Measurements from ENCODE around the gene HCN4.

The HCN4 gene

DNA sequence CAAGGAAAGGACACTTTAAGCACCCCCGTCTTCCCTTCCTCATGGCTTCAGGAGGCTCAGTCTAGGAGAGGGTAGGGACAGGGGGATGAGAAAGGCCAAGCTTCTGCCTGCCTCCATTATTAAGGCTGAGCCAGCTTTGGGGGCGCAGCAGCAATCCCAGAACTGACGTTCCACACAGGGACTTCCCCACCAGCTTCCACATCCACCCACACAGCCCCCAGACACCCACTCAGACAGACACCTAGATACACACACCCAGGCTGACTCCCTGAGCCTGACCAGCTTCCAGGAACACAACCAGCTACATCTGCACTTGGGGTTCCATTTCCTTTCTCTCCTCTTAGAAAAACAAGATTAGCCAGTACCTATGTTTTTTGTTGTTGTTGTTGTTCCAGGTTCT, 4.7 kb downstream of the HCN4 start:
- DNase-seq (ENCODE audit: low read depth, low spot score) = no peak
- TF ChIP-seq, protein P1, sequence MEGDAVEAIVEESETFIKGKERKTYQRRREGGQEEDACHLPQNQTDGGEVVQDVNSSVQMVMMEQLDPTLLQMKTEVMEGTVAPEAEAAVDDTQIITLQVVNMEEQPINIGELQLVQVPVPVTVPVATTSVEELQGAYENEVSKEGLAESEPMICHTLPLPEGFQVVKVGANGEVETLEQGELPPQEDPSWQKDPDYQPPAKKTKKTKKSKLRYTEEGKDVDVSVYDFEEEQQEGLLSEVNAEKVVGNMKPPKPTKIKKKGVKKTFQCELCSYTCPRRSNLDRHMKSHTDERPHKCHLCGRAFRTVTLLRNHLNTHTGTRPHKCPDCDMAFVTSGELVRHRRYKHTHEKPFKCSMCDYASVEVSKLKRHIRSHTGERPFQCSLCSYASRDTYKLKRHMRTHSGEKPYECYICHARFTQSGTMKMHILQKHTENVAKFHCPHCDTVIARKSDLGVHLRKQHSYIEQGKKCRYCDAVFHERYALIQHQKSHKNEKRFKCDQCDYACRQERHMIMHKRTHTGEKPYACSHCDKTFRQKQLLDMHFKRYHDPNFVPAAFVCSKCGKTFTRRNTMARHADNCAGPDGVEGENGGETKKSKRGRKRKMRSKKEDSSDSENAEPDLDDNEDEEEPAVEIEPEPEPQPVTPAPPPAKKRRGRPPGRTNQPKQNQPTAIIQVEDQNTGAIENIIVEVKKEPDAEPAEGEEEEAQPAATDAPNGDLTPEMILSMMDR (IDR thresholded peaks at IDR 0.05; ENCODE audit: low read depth, low read length) = no peak
- H3K4me3 ChIP-seq (ENCODE audit: low read depth, low read length) = no peak overlapping the region
- in situ Hi-C loops (cut with HindIII; ENCODE audit: low sequenced_read_pairs) = no loop called here

DNA sequence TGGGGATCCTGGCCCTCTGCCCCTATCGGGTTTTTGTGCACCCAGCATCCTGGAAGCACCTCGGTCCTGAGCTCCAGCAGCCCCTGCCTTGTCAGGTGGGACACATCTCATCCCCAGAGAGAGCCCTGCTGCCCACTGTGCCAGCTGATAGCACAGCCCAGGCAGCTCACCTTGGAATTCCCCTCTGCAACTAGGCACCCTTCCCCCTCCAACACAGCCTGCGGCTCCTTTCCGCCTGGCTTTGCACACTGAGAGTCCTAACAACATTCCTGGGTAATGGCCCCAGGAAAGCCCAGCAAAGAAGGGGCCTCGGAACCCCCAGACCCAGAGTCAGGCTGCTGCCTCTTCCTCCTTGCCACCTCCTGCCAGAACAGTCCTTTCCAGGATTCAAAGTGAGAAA, 5.9 kb downstream of the HCN4 start:
- no peak for DNase-seq (ENCODE audit: low read depth, low spot score)
- TF ChIP-seq, protein P1 (IDR thresholded peaks at IDR 0.05; ENCODE audit: low read depth, low read length) = no peak
- in situ Hi-C loops (cut with HindIII; ENCODE audit: low sequenced_read_pairs) = no loop called here
- no peak overlapping the region for H3K4me3 ChIP-seq (ENCODE audit: low read depth, low read length)

DNA sequence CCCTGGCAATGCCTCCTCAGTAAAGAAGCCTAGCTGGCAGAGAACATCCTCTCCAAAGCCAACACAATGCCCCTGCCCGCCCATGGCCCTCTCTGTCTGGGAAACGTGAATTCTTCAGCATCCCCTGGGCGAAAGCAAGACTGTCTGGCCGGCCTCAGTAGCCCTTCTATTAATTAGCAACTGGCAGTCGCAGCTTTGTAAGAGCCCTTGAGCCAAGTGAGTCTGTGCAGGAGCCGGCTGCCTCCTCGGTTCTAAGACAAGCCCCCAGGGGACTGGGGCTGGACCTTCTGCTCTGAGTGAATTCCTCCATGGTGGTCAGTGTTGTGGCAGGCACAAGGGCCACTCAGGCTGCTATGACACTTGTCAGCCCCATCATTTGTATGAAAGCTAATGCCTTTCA, 7.4 kb downstream of the HCN4 start:
- no peak overlapping the region for H3K4me3 ChIP-seq (ENCODE audit: low read depth, low read length)
- TF ChIP-seq, protein P1 (IDR thresholded peaks at IDR 0.05; ENCODE audit: low read depth, low read length) = no peak
- DNase-seq (ENCODE audit: low read depth, low spot score) = no peak
- in situ Hi-C loops (cut with HindIII; ENCODE audit: low sequenced_read_pairs) = no loop called here

DNA sequence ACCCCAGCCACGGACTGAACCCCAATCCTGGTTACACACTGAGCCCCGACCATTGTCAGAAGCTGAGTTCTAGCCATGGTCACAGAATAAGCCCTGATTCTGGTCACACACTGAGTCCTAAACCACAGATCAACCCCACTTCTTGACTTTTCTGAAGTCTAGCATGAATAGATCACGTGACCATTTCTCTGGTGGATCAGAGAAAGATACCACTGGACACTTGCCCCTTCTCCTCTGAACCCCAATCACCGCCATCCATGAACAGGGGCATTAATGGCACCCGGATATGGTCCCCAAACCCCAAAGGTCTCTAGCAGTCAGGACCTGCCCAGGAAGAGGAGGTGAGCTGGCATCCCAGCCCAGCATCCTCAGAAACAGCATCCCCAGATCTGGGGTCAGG, 9.1 kb downstream of the HCN4 start:
- no peak for DNase-seq (ENCODE audit: low read depth, low spot score)
- TF ChIP-seq, protein P1 (IDR thresholded peaks at IDR 0.05; ENCODE audit: low read depth, low read length) = no peak
- in situ Hi-C loops (cut with HindIII; ENCODE audit: low sequenced_read_pairs) = no loop called here
- no peak overlapping the region for H3K4me3 ChIP-seq (ENCODE audit: low read depth, low read length)

DNA sequence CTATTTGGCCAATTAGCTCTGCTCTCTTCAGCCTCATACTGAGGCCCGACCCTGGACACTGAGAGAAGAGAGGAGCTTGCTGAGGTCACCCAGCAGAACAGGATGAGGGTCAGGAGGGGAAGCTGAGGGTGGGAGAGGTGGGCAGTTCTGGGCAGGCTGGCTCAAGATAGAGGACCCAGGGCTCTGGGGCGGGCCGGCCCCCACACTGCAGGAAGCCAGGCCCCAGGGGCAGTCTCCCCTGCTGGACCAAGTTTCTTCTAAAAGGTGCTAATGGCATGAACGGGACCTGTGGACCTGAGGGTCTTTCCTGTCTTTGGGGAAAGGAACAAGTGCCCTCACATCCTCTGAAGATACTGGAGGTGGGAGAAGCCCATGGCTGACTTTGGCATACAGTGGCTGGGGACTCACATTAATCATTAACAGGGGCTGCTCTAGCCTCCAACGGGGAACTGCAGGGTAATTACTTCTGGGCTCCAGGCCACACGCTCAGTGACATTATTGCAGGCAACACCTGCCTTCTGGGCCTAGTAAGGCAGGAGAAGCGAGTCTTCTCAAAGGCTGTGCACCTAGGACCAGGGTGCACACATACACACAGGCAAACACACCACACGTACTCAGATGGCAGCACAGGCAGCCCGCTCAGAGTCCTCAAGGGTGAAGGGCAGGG, 10.6 kb downstream of the HCN4 start:
- DNase-seq (ENCODE audit: low read depth, low spot score) = no peak
- TF ChIP-seq, protein P1 (IDR thresholded peaks at IDR 0.05; ENCODE audit: low read depth, low read length) = no peak
- in situ Hi-C loops (cut with HindIII; ENCODE audit: low sequenced_read_pairs) = no loop called here
- no peak overlapping the region for H3K4me3 ChIP-seq (ENCODE audit: low read depth, low read length)

DNA sequence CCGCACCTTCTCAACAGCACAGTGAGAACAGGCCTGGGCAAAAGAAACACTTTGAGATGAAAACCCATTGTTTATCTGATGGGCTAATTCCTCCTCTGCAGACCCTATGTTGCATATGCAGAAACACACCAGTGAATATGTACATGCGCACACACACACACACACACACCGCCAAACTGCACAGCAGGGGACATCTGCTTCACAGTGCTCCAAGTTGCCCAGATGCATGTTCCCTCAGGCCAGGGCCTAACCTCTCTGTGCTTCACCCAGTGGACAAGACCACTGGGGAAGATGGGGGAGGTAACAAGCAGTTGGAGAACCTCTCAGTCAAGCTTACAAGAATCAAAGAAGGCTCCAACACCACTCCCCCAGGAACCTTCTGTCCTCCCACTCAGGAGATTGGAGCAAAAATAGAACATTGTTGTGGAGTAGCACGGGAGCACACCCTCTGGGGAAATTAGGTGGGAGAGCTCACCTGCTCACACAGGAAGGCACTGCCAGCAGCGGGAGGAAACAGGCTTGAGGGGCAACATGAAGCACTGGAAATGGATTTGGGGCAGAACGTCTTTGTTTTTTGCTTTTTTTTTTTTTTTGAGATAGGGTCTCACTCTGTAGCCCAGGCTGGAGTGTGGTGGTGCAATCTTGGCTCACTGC, 13.0 kb downstream of the HCN4 start:
- TF ChIP-seq, protein P1 (IDR thresholded peaks at IDR 0.05; ENCODE audit: low read depth, low read length) = no peak
- DNase-seq (ENCODE audit: low read depth, low spot score) = no peak
- no peak overlapping the region for H3K4me3 ChIP-seq (ENCODE audit: low read depth, low read length)
- in situ Hi-C loops (cut with HindIII; ENCODE audit: low sequenced_read_pairs) = no loop called here

All from astrocyte of the spinal cord (primary cell).